K562 (cell line): ENCODE results near the gene TIAM1. TPM values are rescaled to one million over a fixed set of nuclear protein-coding genes. Genes with fewer than 3 reads are reported as not detected.

Source experiments
- ATAC-seq: fragments of 200-7000 bp; cut with Tn5 transposase; 3 replicates; pipeline ENCODE4 v1.9.1; 2020; ENCODE audit warnings: moderate library complexity
- BruUV-seq: library from RNA; stranded (reverse); fragments of 400-500 nt; replicated peaks from 2 replicates; lab custom pipeline; 2021; lab: Mats Ljungman, UMichigan
- CTCF ChIA-PET: fragments of 300-600 bp; formaldehyde crosslinking; extraction: SDS; loops from one replicate; lab custom pipeline; 2021; ENCODE audit warnings: low intra/inter-chr PET ratio; lab: Yijun Ruan, JAX
- POLR2A ChIA-PET: fragments of 300-600, 350-650 bp; sonication (Branson Sonifier 250); formaldehyde crosslinking; extraction: SDS; loops from one replicate; lab custom pipeline; 2021; ENCODE audit warnings: antibody characterized with exemption, inconsistent platforms; lab: Yijun Ruan, JAX
- DNase-seq, 4 experiments: peaks; one replicate each; pipeline versions ENCODE4 v3.0.0 to v3.0.0-alpha.2; 2011 to 2018; ENCODE audit warnings: low spot score in 3 of 4, mixed read lengths in 3 of 4; ENCODE audit errors: extremely low read depth in 1 of 4
- FAIRE-seq: peaks from 2 replicates; lab custom pipeline; 2011; peaks lifted over from hg19 to GRCh38; lab: Jason Lieb, UNC
- H2AFZ ChIP-seq: 2 replicates; pipeline ENCODE4 v1.6.0; 2011; ENCODE audit warnings: low read depth, low read length, control low read depth, inconsistent platforms
- H3K27ac ChIP-seq: fragments of 200-600 bp; 3 replicates; pipeline ENCODE4 v1.8.0; 2011; ENCODE audit warnings: low read depth, mild to moderate bottlenecking, control low read depth, inconsistent platforms, low read length, moderate library complexity, mixed read lengths; ENCODE audit errors: extremely low read depth
- H3K27me3 ChIP-seq, 2 experiments: fragments of 300-600 bp in 1 of 2; 2 replicates in 1 of 2; 3 replicates in 1 of 2; pipeline versions ENCODE4 v1.6.0 to v1.8.0; 2011; ENCODE audit warnings: inconsistent platforms in 2 of 2, low read length in 2 of 2, mild to moderate bottlenecking in 1 of 2, mixed read lengths in 1 of 2, moderate library complexity in 1 of 2; ENCODE audit not compliant: control insufficient read depth in 2 of 2, insufficient read depth in 2 of 2
- H3K36me3 ChIP-seq: fragments of 300-600 bp; 3 replicates; pipeline ENCODE4 v1.8.0; 2011; ENCODE audit warnings: mild to moderate bottlenecking, low read length, inconsistent platforms; ENCODE audit not compliant: control insufficient read depth, insufficient read depth
- H3K4me1 ChIP-seq, 2 experiments: fragments of 200-600 bp in 1 of 2; replicated peaks in 1 of 2; 2 replicates in 1 of 2; 3 replicates in 1 of 2; pipeline versions ENCODE4 v1.5.1 to v1.8.0; 2011; ENCODE audit warnings: inconsistent platforms in 2 of 2, low read length in 2 of 2, mild to moderate bottlenecking in 1 of 2, mixed read lengths in 1 of 2, moderate library complexity in 1 of 2; ENCODE audit not compliant: control insufficient read depth in 2 of 2, insufficient read depth in 2 of 2
- H3K4me2 ChIP-seq: 2 replicates; pipeline ENCODE4 v1.6.1; 2011; ENCODE audit warnings: low read length, control low read depth, inconsistent platforms, mixed read lengths; ENCODE audit not compliant: insufficient read depth
- H3K4me3 ChIP-seq: fragments of 200-600 bp; sonication (generic), shearing (Covaris generic); 2 replicates; pipeline ENCODE4 v1.5.1; 2016; ENCODE audit warnings: control low read depth, inconsistent platforms
- H3K79me2 ChIP-seq: fragments of 200-600 bp; 3 replicates; pipeline ENCODE4 v1.8.0; 2011; ENCODE audit warnings: low read length, inconsistent platforms; ENCODE audit not compliant: control insufficient read depth, insufficient read depth
- H3K9ac ChIP-seq, 2 experiments: 2 replicates each; pipeline versions ENCODE4 v1.6.0 to v1.6.1; 2011; ENCODE audit warnings: low read depth in 2 of 2, low read length in 2 of 2, control low read depth in 1 of 2, inconsistent platforms in 1 of 2, mild to moderate bottlenecking in 1 of 2, mixed read lengths in 1 of 2; ENCODE audit not compliant: insufficient read depth in 1 of 2
- H3K9me1 ChIP-seq: one replicate; pipeline ENCODE4 v1.6.0; 2011; ENCODE audit warnings: inconsistent platforms, mild to moderate bottlenecking, low read length, moderate library complexity; ENCODE audit not compliant: control insufficient read depth, insufficient read depth
- H3K9me3 ChIP-seq: replicated peaks from 2 replicates; pipeline ENCODE4 v1.5.1; 2011; ENCODE audit warnings: low read depth, low read length, inconsistent platforms; ENCODE audit not compliant: control insufficient read depth, insufficient read depth
- H4K20me1 ChIP-seq: replicated peaks from 2 replicates; pipeline ENCODE4 v1.6.1; 2011; ENCODE audit warnings: low read length, inconsistent platforms, mixed read lengths; ENCODE audit not compliant: control insufficient read depth, insufficient read depth
- CTCF ChIP-seq, 3 experiments: IDR thresholded peaks in 2 of 3; conservative IDR thresholded peaks in 1 of 3; 2 replicates each; pipeline ENCODE4 v1.5.1; 2011 to 2012; ENCODE audit warnings: low read length in 3 of 3, mild to moderate bottlenecking in 3 of 3, control low read depth in 2 of 3, improper control_type of control experiment in 1 of 3, inconsistent platforms in 1 of 3, low read depth in 1 of 3, mixed read lengths in 1 of 3, moderate library complexity in 1 of 3; ENCODE audit not compliant: insufficient read depth in 2 of 3
- HNRNPH1 ChIP-seq: fragments of 200-400 bp; formaldehyde crosslinking; optimal IDR thresholded peaks from 2 replicates; pipeline ENCODE3; 2017; ENCODE audit warnings: low read depth, mild to moderate bottlenecking, low read length, moderate library complexity
- MNT ChIP-seq, 2 experiments: fragments of 450-650 bp; conservative IDR thresholded peaks; 2 replicates each; pipeline ENCODE4 v1.6.1; 2017; ENCODE audit warnings: mild to moderate bottlenecking in 2 of 2, moderate library complexity in 2 of 2
- MYBL2 ChIP-seq, 2 experiments: fragments of 450-650 bp in 1 of 2; sonication (generic) in 1 of 2; formaldehyde crosslinking in 1 of 2; IDR thresholded peaks; 2 replicates each; pipeline versions ENCODE4 v1.6.1 to v1.8.1; 2017 to 2022; ENCODE audit warnings: borderline replicate concordance in 1 of 2, inconsistent platforms in 1 of 2, low read depth in 1 of 2, mild to moderate bottlenecking in 1 of 2, missing genetic modification reagents in 1 of 2, moderate library complexity in 1 of 2
- NFXL1 ChIP-seq: fragments of 450-650 bp; formaldehyde crosslinking; IDR thresholded peaks from 2 replicates; pipeline ENCODE4 v1.4.0; 2021; ENCODE audit warnings: mild to moderate bottlenecking
- SAP30 ChIP-seq: fragments of 200-600 bp; sonication (generic); IDR thresholded peaks from 2 replicates; pipeline ENCODE4 v1.6.1; 2012; ENCODE audit warnings: borderline replicate concordance, low read depth, mild to moderate bottlenecking, moderate library complexity, low read length, control low read depth, inconsistent platforms; ENCODE audit not compliant: insufficient read depth, poor library complexity, severe bottlenecking
- SMARCA5 ChIP-seq: fragments of 450-650 bp; IDR thresholded peaks from 2 replicates; pipeline ENCODE4 v1.6.1; 2016
- ZC3H8 ChIP-seq: fragments of 450-650 bp; IDR thresholded peaks from 2 replicates; pipeline ENCODE4 v1.6.1; 2017
- ZFX ChIP-seq: sonication (generic); formaldehyde crosslinking; IDR thresholded peaks from 2 replicates; pipeline ENCODE4 v1.8.0; 2022; ENCODE audit warnings: mild to moderate bottlenecking, missing genetic modification reagents, moderate library complexity
- ZNF639 ChIP-seq, 2 experiments: fragments of 200-800 bp in 1 of 2; sonication (Bioruptor generic) in 1 of 2; sonication (generic) in 1 of 2; formaldehyde crosslinking in 1 of 2; IDR thresholded peaks in 1 of 2; conservative IDR thresholded peaks in 1 of 2; 2 replicates each; pipeline versions ENCODE4 v1.5.0 to v1.6.1; 2016 to 2020; ENCODE audit warnings: missing compliant biosample characterization in 1 of 2, missing genetic modification characterization in 1 of 2, missing genetic modification reagents in 1 of 2
- WGBS: fragments of 100-300 bp; shearing (Covaris generic); methylation state at CpG from one replicate; pipeline ENCODE4 v1.1.6; 2016; ENCODE audit warnings: low coverage, mixed read lengths; ENCODE audit not compliant: insufficient coverage; ENCODE audit errors: missing lambda C conversion rate; 5-methylcytosine and 5-hydroxymethylcytosine counted together
- in situ Hi-C: fragments of 300-500 bp; cut with MboI; formaldehyde crosslinking; loops from 4 replicates; pipeline ENCODE4 v1.15.0; 2018; ENCODE audit warnings: inconsistent platforms, mixed read lengths
- intact Hi-C: fragments of 100-400 bp; cut with micrococcal nuclease; formaldehyde crosslinking; loops from 2 replicates; pipeline ENCODE4 v1.14.2; 2022
- polyA plus RNA-seq, 8 experiments: library from polyadenylated mRNA; depleted of rRNA in 4 of 8; stranded (reverse) in 5 of 8; unstranded in 3 of 8; fragments of >200 nt; fragmentation: Nextera tagmentation in 2 of 8; fragmentation: Illumina TruSeq in 1 of 8; extraction: Ambion mirVana in 2 of 8; extraction: Trizol in 1 of 8; gene quantifications; 2 replicates each; pipeline versions ENCODE4 v1.2.1 to v1.2.3, GENCODE V29; 2011 to 2014; ENCODE audit warnings: inconsistent platforms in 1 of 8, missing spikeins in 1 of 8
- total RNA-seq, 7 experiments: library from RNA; depleted of rRNA in 6 of 7; stranded (reverse); fragments of >200 nt in 6 of 7; fragmentation: Illumina TruSeq in 2 of 7; extraction: Trizol in 2 of 7; gene quantifications; 2 replicates each; pipeline versions ENCODE4 v1.2.1 to v1.2.3, GENCODE V29; 2011 to 2021; ENCODE audit warnings: low replicate concordance in 1 of 7
- TF ChIP-seq, protein P1 (sequence below): fragments of 250-450 bp; sonication (Bioruptor Pico); IDR thresholded peaks from 2 replicates; pipeline ENCODE4 v1.8.0; 2022; ENCODE audit warnings: inconsistent platforms, mild to moderate bottlenecking, moderate library complexity, borderline replicate concordance
- TF ChIP-seq, protein P2 (sequence below): fragments of 200-800 bp; sonication (Bioruptor generic); IDR thresholded peaks from 2 replicates; pipeline ENCODE4 v1.6.1; 2017; ENCODE audit warnings: missing genetic modification characterization, missing compliant biosample characterization

Gene TIAM1
- total and polyA plus RNA-seq, 9 of the 15 experiments (the other 6 are each of a cell fraction or from before 2014, with no cell fraction given): 0.11 TPM; not detected in 8

DNA sequence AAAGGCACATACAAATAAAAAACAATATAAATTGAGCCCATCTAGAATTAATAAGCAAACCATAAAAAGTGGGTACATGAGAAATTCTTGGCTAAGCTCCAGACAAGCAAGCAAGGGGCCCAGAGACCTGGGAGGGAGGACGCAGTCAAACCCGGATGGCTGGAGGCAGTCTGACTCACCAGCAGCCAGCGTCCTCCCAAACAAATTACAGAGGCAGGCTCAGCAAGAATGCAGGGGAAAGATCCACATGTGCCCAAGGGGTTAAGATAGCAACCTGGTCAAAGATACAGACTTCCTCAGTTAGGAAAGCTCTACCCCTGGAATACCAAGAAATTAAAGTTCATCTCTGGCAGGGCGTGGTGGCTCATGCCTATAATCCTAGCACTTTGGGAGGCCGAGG lies 7.4 kb upstream of the TIAM1 start (continued):
- TF ChIP-seq, protein P1, sequence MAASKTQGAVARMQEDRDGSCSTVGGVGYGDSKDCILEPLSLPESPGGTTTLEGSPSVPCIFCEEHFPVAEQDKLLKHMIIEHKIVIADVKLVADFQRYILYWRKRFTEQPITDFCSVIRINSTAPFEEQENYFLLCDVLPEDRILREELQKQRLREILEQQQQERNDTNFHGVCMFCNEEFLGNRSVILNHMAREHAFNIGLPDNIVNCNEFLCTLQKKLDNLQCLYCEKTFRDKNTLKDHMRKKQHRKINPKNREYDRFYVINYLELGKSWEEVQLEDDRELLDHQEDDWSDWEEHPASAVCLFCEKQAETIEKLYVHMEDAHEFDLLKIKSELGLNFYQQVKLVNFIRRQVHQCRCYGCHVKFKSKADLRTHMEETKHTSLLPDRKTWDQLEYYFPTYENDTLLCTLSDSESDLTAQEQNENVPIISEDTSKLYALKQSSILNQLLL: no peak
- TF ChIP-seq, protein P2, sequence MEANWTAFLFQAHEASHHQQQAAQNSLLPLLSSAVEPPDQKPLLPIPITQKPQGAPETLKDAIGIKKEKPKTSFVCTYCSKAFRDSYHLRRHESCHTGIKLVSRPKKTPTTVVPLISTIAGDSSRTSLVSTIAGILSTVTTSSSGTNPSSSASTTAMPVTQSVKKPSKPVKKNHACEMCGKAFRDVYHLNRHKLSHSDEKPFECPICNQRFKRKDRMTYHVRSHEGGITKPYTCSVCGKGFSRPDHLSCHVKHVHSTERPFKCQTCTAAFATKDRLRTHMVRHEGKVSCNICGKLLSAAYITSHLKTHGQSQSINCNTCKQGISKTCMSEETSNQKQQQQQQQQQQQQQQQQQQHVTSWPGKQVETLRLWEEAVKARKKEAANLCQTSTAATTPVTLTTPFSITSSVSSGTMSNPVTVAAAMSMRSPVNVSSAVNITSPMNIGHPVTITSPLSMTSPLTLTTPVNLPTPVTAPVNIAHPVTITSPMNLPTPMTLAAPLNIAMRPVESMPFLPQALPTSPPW (CRISPR knock-in tag): no peak
- TF ChIP-seq HNRNPH1: no peak
- TF ChIP-seq NFXL1: no peak

- H3K4me2 ChIP-seq: no peak overlapping the region
- H4K20me1 ChIP-seq: 0 out of 2 replicates have a peak, but pooled peaks cover 3% of the 10 kb centered on the region
- H3K4me3 ChIP-seq: no peak overlapping the region
- no peak overlapping the region for H2AFZ ChIP-seq
- no peaks in the 10 kb centered on the region for H3K4me1 ChIP-seq
- intact Hi-C loops (loop anchor here (10.0 kb wide), 1 partner anchor 236 kb away; no protein-coding TSS in a partner anchor), in situ Hi-C loops (no loop called here)
- no peak overlapping the region for H3K27ac ChIP-seq
- H3K9me3 ChIP-seq: no peaks in the 10 kb centered on the region
- ATAC-seq: no peak
- no peak overlapping the region for H3K9ac ChIP-seq
- H3K36me3 ChIP-seq: no peaks in the 10 kb centered on the region
- CTCF ChIA-PET: no interaction called here
- no peaks in the 10 kb centered on the region for H3K9me1 ChIP-seq
- FAIRE-seq: no peak
- 0% methylated on average over 4 of the region's 4 CpGs for WGBS
- no peak for DNase-seq
- H3K79me2 ChIP-seq: no peaks in the 10 kb centered on the region
- H3K27me3 ChIP-seq: peaks cover 1 to 5% of the 10 kb centered on the region in 2 experiments; a peak in 4 of 5 replicates
- POLR2A ChIA-PET: no interaction called here
- BruUV-seq: no TSS peak
- TF ChIP-seq MYBL2 (IDR thresholded peaks at IDR 0.05; ENCODE audit: low read depth) (no peak), MYBL2 (CRISPR knock-in tag; IDR thresholded peaks at IDR 0.05; ENCODE audit: borderline replicate concordance) (no peak), CTCF (IDR thresholded peaks at IDR 0.05 in 2 of 3, conservative IDR thresholded peaks at IDR 0.05 in 1 of 3; ENCODE audit: insufficient read depth in 2 of 3, low read depth in 1 of 3, low read length in 3 of 3) (no peak), SMARCA5 (no peak), SAP30 (no peak), MNT (conservative IDR thresholded peaks at IDR 0.05) (no peak), ZC3H8 (no peak), ZNF639 (CRISPR knock-in tag; conservative IDR thresholded peaks at IDR 0.05 in 1 of 2, IDR thresholded peaks at IDR 0.05 in 1 of 2) (no peak), ZFX (CRISPR knock-in tag) (no peak)
These were observed 5.1 kb upstream of the TIAM1 start for GRCh38 chr21:31349208-31349607.
